ENCODE measurements around the gene SPTB. TPM values are rescaled to one million over a fixed set of nuclear protein-coding genes. Genes with fewer than 3 reads are reported as not detected.

Gene SPTB
- total RNA-seq, 1 donor from 2014 or later = 0.67 TPM

DNA sequence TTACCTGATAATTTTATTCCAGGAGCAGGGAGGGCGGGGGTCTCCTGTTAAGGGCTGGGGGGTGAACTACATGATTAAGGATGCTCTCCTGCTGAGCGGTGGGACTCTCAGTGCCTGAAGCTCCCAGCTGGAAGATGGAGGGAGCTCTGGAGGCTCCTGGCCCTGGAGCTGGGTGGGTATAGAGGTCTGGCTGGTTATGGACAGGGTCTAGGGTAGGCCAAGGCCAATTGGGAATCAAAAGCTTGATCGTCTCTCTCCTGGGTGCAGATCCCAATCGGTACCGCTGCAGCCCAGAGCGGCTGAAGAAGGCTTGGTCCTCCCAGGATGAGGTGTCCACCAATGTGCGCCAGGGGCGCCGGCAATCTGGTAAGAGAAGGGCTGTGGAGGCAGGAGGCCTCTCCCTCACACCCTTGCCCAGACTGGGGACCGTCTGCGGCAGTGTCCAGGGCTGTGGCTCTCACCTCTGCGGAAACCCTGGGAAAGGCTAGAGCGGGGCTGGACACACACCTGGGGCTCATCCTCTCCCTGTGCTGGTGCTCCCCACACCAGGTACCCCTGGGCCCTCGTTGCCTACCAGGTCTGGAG is 147.1 kb downstream of the SPTB start:
- DNase-seq (ENCODE audit: low spot score) = no peak

DNA sequence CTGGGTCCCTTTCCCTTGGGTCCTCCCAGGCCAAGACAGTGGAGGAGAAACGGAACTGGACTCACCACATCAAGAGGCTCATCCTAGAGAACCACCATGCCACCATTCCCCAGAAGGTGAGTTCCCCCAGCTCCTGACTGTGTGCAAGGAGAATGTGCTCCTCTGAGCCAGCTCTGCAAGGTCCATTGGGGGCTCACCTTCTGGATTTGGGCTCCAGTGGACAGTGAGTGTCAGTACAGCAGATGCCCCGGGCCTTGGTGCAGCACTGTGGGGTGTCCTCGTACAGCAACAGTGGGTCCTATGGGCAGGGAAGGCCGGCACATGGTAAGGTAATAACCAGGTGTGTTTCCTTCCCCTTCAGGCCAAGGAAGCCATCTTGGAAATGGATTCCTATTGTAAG is 147.6 kb downstream of the SPTB start:
- DNase-seq (ENCODE audit: low spot score) = no peak

GRCh38 chr14:64731141-64731581 is 148.5 kb downstream of the SPTB start:
- no peak for DNase-seq (ENCODE audit: low spot score)

GRCh38 chr14:64730681-64731080 is 149.0 kb downstream of the SPTB start:
- DNase-seq (ENCODE audit: low spot score) = no peak

DNA sequence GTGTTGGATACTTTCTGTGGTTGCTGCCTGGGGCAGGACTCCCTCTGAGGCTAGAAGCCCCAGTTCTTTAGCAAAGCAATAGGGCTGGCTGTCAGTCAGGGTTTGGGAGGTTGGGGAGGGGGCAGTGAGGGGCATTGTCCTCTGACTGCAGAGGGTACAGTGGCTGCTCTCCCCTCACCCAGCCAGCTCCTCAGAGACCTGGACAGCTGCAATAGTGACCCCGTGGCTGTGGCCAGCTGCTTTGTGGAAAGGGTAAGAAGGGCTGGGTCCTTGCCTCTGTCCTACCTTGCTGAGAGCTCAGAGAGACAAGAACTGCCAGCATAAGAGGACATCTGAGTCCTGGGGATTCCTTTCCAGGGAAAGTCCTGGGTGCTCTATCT is 149.7 kb downstream of the SPTB start:
- DNase-seq (ENCODE audit: low spot score) = no peak

GRCh38 chr14:64729386-64730060 is 150.2 kb downstream of the SPTB start:
- no peak for DNase-seq (ENCODE audit: low spot score)

- DNase-seq (ENCODE audit: low spot score) = no peak
These were observed 150.9 kb downstream of the SPTB start for GRCh38 chr14:64728856-64729255.

DNA sequence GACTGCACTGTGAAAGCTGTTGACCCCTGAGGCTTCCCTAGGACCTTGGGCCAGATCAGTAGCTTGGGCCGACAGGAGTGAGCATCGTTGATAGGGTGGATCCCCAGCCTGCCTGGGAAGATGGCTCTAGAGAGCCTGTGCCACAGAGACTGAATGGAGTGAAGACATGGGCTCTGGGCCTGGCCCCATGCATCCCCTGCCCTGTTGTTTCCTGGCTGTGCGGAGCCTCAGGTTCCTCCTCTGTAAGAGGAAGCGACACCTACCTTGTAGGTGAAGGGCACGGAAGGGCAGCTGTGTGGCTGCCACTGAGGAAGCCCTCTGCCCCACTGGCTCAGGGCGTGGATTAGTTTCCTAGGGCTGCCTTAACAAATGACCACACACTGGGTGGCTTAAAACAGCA is 151.6 kb downstream of the SPTB start:
- no peak for DNase-seq (ENCODE audit: low spot score)

DNA sequence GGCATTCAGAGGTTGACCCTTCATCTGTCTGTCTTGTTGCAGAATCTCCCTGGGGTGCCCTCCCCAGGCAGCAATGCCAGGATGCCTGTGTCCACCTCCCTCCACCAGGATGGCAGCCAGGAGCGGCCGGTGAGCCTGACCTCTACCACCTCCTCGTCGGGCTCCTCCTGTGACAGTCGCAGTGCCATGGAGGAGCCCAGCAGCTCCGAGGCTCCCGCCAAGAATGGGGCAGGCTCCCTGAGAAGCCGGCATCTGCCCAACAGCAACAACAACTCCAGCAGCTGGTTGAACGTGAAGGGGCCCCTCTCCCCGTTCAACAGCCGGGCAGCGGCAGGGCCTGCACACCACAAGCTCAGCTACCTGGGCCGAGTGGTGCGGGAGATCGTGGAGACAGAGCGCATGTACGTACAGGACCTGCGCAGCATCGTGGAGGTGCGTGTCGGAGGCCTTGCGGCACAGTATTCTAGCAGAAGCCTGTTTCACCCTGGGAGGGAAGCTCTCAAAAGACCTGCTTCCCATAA is 152.1 kb downstream of the SPTB start:
- no peak for DNase-seq (ENCODE audit: low spot score)

DNA sequence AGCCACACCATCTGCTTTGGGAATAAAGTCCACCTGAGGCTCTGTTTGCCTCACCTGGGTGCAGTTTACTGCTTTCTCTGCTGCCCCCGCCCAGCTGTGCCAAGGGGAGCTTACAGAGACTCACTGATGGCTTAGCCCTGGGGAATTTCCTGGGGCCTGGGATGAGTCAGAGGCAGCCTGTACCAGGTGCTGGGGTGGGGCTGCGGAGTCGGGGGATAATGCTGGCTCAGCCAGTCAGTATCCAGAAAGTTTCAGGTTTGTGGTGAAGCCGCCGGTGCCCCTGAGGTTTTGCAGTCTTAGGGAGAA is 153.2 kb downstream of the SPTB start:
- DNase-seq (ENCODE audit: low spot score) = no peak

GRCh38 chr14:64725879-64726584 is 153.7 kb downstream of the SPTB start:
- DNase-seq (ENCODE audit: low spot score) = no peak

GRCh38 chr14:64725261-64725815 is 154.4 kb downstream of the SPTB start:
- DNase-seq (ENCODE audit: low spot score) = no peak

DNA sequence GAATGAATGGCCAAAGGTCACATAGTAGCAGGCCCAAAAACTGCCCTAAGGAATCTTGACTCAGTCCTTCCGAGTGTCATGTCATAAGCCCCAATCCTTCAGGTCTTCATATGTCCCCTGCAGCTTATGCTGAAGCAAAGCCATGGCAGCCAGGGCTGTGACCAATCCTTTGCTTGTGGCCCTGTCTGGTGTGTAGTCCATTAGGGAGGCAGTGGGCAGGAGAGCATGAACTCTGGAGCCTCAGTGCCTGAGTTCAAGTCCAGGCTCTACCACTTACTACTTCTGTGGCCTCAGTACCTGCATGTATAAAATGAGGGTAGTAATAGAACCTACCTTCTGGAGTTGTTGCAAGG is 155.2 kb downstream of the SPTB start:
- no peak for DNase-seq (ENCODE audit: low spot score)

DNA sequence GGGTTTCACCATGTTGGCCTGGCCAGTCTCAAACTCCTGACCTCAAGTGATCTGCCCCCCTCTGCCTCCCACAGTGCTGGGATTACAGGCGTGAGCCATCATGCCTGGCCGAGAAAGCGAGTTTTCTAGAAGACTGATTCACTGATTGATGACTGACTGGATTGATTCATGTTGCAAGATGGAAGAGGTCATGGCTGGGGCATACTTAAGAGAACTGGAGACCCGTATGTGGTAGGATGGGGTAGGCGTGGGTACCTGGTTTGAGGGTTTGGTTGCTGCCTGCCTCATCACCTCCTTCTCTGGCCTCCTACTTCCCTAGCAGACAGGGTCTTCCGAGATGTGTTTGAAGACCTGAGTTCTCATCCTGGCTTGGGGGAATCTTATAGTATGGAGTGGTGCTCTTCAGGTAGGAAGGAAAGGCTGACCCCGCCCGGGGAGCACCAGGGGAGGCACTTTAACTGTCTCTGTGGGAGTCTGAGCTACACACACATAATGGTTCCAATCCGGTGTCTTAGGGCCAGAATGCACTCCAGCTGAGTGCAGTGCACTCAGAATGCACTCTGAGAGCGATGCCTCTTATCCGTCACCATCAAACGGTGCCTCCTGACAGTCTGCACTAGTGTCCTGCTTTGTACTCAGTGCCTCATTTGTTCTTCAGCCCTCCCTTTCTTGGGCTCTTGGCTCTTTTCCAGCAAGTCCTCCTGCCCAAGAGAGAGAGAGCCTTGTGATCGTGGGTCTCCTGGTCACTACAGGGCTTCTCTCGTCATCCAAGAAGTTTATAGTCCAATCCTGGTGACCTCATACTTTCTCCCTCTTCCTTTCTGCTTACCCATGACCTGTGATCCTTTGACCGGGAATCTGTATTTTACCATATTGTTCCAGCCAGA is 155.8 kb downstream of the SPTB start:
- no peak for DNase-seq (ENCODE audit: low spot score)

- DNase-seq (ENCODE audit: low spot score) = no peak
These were observed 156.8 kb downstream of the SPTB start for GRCh38 chr14:64722842-64723447.

GRCh38 chr14:64721899-64722298 is 157.8 kb downstream of the SPTB start:
- no peak for DNase-seq (ENCODE audit: low spot score)

DNA sequence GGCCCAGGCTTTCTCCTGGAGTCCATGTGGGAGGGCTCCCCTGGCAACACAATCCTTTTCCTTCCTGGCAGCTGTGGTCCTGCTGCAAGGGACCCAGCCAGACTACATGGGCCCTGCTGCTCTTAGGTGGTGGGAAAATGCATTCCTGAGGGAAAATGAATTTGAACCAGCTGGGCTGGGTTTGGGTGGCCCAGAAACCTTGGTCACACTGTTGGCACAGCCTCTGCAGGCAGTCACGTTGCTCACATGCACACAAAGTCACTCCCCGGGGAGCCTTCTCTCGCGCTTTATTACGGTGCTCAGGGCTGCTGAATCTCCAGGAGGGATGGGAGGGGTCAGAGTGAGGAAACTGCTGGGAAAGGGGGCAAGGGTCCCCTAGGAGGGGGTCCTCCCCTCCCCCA is 158.3 kb downstream of the SPTB start:
- peak; percentile 83 for DNase-seq (ENCODE audit: low spot score)

DNA sequence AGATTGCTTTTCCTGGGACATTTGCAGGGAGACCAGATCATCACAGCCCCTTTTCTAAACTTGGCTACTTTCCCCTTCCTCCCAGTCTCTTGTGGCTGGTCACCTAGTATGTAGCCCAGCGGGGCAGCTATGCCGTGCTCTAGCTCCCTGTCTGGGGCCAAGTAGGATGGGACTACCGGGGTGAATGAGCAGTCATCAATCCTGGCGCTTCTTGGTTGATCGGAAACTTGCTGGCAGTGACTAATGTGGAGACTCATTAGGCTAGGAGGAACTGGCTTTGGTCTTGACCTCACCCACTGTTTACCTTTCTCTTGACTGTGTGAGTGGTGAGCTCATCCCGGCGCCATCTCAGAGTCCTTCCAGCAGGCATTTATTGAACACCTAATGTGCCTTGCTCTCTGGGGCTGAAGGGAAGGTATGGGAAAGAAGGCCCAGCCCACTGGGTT is 159.6 kb downstream of the SPTB start:
- peak; percentile 81 for DNase-seq (ENCODE audit: low spot score)

GRCh38 chr14:64719601-64720000 is 160.1 kb downstream of the SPTB start:
- DNase-seq (ENCODE audit: low spot score) = peak; percentile 65

- peak; percentile 39 for DNase-seq (ENCODE audit: low spot score)
These were observed 160.9 kb downstream of the SPTB start for GRCh38 chr14:64718762-64719161.

DNA sequence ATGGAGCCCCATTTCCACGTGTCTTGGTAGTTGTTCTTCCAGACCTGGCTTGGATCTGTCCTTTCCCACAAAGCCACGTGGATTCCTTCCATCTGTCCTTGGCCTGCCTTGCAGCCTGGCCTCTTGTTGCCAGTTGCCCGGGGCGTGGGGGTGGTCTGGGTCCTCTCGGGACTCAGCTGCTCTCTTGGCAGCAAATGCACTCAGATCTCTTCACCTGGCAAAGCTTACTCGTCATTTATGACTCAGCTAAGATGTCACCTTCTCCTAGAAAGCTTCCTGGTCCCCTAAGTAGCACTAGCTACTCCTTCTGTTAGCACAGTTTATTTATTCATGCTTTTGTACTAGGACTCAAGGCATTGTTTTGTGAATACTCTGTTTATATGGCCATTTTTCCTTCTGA is 161.8 kb downstream of the SPTB start:
- DNase-seq (ENCODE audit: low spot score) = peak; percentile 76
